ENCODE results near the gene CNTNAP2. TPM values are rescaled to one million over a fixed set of nuclear protein-coding genes. Genes with fewer than 3 reads are reported as not detected.

The CNTNAP2 gene
- total and polyA plus RNA-seq, 8 donors, result 0.19 to 18.2 (median 0.56) TPM

DNA sequence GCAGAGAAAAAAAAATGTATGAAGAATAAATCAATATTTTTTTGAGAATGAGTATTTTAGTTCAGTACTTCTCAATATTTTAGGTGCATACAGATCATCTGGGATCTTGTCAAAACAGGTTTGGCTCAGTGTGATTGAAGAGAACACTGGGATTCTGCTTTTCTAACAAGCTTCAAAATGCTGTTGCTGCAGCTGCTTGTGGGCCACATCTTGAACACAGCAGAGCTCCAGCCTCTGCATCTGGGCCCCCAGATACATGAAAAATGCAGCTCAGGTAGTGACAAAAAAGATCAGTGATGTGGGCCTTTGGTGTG, 1296.9 kb downstream of the CNTNAP2 start:
- Histone ChIP-seq H3K9me3 (no peaks in the 10 kb centered on the region), H3K27ac (no peak overlapping the region), H3K4me3 (no peak overlapping the region), H3K36me3 (no peaks in the 10 kb centered on the region), H3K27me3 (no peaks in the 10 kb centered on the region), H3K4me1 (peaks cover 0 to 17% (median 8%) of the 10 kb centered on the region in 4 donors)
- DNase-seq, result no peak
- intact Hi-C loops (cut with DNase I; ENCODE audit: low total_unique reads), result no loop called here
- TF ChIP-seq EP300 (IDR thresholded peaks at IDR 0.05) (no peak), POLR2A (IDR thresholded peaks at IDR 0.05) (no peak), POLR2AphosphoS5 (IDR thresholded peaks at IDR 0.05) (no peak)
- TF ChIP-seq, protein P1, sequence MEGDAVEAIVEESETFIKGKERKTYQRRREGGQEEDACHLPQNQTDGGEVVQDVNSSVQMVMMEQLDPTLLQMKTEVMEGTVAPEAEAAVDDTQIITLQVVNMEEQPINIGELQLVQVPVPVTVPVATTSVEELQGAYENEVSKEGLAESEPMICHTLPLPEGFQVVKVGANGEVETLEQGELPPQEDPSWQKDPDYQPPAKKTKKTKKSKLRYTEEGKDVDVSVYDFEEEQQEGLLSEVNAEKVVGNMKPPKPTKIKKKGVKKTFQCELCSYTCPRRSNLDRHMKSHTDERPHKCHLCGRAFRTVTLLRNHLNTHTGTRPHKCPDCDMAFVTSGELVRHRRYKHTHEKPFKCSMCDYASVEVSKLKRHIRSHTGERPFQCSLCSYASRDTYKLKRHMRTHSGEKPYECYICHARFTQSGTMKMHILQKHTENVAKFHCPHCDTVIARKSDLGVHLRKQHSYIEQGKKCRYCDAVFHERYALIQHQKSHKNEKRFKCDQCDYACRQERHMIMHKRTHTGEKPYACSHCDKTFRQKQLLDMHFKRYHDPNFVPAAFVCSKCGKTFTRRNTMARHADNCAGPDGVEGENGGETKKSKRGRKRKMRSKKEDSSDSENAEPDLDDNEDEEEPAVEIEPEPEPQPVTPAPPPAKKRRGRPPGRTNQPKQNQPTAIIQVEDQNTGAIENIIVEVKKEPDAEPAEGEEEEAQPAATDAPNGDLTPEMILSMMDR (IDR thresholded peaks at IDR 0.05), result no peak

DNA sequence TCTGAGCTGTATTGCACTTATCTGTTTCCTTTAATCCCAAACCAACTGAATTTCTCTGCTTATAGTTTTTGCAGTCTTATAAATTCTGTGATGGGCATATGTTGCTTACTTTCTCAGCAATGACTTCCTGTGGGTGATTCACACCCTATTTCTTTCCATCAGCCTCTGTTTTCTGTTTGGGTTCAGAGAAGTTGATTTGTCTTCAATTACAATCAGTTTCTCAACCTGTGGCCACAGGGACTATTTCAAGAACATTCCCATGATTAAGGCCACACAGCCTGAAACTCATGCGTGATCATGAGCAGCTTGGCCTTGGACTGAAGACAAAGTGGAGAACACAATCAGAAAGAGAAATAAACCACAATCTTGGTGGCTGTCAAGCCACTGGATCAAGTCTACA, 1299.4 kb downstream of the CNTNAP2 start:
- no peak overlapping the region for H3K4me3 ChIP-seq
- intact Hi-C loops (cut with DNase I; ENCODE audit: low total_unique reads), result no loop called here
- no peaks in the 10 kb centered on the region for H3K27me3 ChIP-seq
- H3K27ac ChIP-seq, result no peak overlapping the region
- H3K4me1 ChIP-seq, result peaks cover 0 to 17% (median 8%) of the 10 kb centered on the region in 4 donors
- H3K9me3 ChIP-seq, result no peaks in the 10 kb centered on the region
- TF ChIP-seq, protein P1 (IDR thresholded peaks at IDR 0.05), result no peak
- TF ChIP-seq EP300 (IDR thresholded peaks at IDR 0.05), result no peak
- TF ChIP-seq POLR2A (IDR thresholded peaks at IDR 0.05), result no peak
- TF ChIP-seq POLR2AphosphoS5 (IDR thresholded peaks at IDR 0.05), result no peak
- no peaks in the 10 kb centered on the region for H3K36me3 ChIP-seq
- no peak for DNase-seq
- WGBS, 5 donors, result 88 to 100% (median 97%) methylated on average over 1 of the region's 1 CpG

GRCh38 chr7:147418966-147419365, 1302.4 kb downstream of the CNTNAP2 start:
- no peak for TF ChIP-seq EP300 (IDR thresholded peaks at IDR 0.05)
- TF ChIP-seq, protein P1 (IDR thresholded peaks at IDR 0.05), result no peak
- TF ChIP-seq POLR2A (IDR thresholded peaks at IDR 0.05), result no peak
- TF ChIP-seq POLR2AphosphoS5 (IDR thresholded peaks at IDR 0.05), result no peak
- H3K27me3 ChIP-seq, result no peaks in the 10 kb centered on the region
- no peak overlapping the region for H3K27ac ChIP-seq
- intact Hi-C loops (cut with DNase I; ENCODE audit: low total_unique reads), result no loop called here
- 78 to 86% (median 80%) methylated on average over 3 of the region's 3 CpGs for WGBS, 5 donors
- peaks cover 0 to 2% (median under 1%) of the 10 kb centered on the region in 4 donors for H3K4me1 ChIP-seq
- H3K36me3 ChIP-seq, result no peaks in the 10 kb centered on the region
- no peak for DNase-seq
- no peak overlapping the region for H3K4me3 ChIP-seq
- no peaks in the 10 kb centered on the region for H3K9me3 ChIP-seq

DNA sequence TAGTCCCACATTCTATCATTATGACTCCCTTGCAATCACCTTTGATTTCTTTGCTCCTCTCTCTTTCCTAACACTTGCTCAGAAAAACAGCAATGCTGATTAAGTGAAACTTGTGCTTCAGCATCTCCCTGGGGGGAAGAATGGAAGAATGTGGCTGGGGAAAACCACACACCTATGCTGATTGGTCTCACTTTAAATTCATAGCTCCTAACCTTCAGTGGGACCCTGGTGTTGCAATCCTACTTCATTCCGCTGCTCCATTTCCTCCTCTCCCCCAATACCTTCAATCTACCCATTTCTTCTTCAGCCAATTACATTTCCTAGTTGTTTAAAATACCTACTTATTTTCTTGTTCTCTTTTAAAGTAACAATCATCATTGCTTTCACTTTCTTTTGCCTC, 1307.3 kb downstream of the CNTNAP2 start:
- no peak for TF ChIP-seq POLR2A (IDR thresholded peaks at IDR 0.05)
- TF ChIP-seq POLR2AphosphoS5 (IDR thresholded peaks at IDR 0.05), result no peak
- TF ChIP-seq, protein P1 (IDR thresholded peaks at IDR 0.05), result no peak
- no peak for TF ChIP-seq EP300 (IDR thresholded peaks at IDR 0.05)
- intact Hi-C loops (cut with DNase I; ENCODE audit: low total_unique reads), result no loop called here
- no peak overlapping the region for H3K4me3 ChIP-seq
- WGBS, 5 donors, result 81 to 97% (median 90%) methylated on average over 1 of the region's 1 CpG
- no peaks in the 10 kb centered on the region for H3K36me3 ChIP-seq
- H3K27me3 ChIP-seq, result no peaks in the 10 kb centered on the region
- H3K9me3 ChIP-seq, result peaks cover 0 to 5% (median 0%) of the 10 kb centered on the region in 4 donors
- DNase-seq, result no peak
- H3K27ac ChIP-seq, result no peak overlapping the region
- H3K4me1 ChIP-seq, result no peaks in the 10 kb centered on the region

Measured in stomach (tissue), 9 donors.